GM12892 (cell line): ENCODE data around the gene KCNJ4.
"Not testable (repeated sequence)": the region's sequence is repeated elsewhere in the genome, so short reads cannot be mapped to it uniquely, and the experiment has no call there.

Source experiments
- DNase-seq: peaks from one replicate; pipeline ENCODE4 v3.0.0; 2011; ENCODE audit not compliant: insufficient read length
- FAIRE-seq: peaks from 2 replicates; lab custom pipeline; 2011; peaks lifted over from hg19 to GRCh38; lab: Jason Lieb, UNC
- POLR2A ChIP-seq: IDR thresholded peaks from 2 replicates; pipeline ENCODE4 v1.6.1; 2011; ENCODE audit warnings: low read depth, low read length, control low read depth
- POLR2AphosphoS5 ChIP-seq: IDR thresholded peaks from 2 replicates; pipeline ENCODE4 v1.6.1; 2011; ENCODE audit warnings: low read depth, low read length, control low read depth
- TAF1 ChIP-seq: IDR thresholded peaks from 2 replicates; pipeline ENCODE4 v1.6.1; 2011; ENCODE audit warnings: low read depth, mild to moderate bottlenecking, control low read depth, low read length, borderline replicate concordance

KCNJ4 gene

DNA sequence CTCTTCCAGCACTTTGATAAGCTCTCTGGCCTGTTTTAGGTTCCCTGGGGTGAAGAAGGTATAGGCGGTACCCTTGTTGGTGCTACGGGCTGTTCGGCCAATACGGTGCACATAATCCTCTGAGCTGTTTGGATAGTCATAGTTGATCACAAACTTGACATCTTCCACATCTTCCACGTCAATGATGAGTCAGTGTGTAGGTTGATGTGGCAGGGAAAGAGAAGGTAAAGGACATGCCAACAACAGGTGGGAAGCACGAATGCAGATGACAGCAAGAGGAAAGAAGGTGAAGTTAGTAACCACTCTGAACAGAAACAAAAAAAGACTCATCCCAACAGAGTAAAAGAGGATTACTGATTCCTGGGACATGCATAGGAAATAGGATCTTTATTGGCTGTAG, 32.9 kb upstream of the KCNJ4 start:
- TF ChIP-seq POLR2A = no peak
- TF ChIP-seq POLR2AphosphoS5 = peak; percentile 49
- FAIRE-seq = peak; percentile 44

DNA sequence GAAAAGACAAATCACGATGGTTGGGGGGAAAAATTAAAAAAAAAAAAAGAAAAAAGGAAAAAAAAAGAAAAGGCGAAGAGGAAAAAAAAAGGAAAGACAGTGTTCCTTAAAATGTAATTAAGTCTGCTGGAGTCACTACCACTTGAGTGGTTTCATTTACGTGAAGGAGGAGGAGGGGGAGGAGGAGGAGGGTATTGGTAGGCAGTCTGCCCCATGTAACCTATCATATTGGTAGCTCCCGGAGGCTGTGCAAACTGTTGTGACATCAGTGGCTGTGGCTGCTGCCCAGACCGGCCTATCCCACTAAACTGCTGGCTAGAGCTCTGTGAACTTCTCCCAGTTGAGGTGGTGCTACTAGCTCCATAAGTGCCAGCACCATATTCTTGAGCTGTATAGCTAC, 30.8 kb upstream of the KCNJ4 start:
- no peak for FAIRE-seq
- no peak for DNase-seq
- no peak for TF ChIP-seq POLR2A
- TF ChIP-seq POLR2AphosphoS5 = peak; percentile 49; the same call in 1 of the 2 replicates

More for the DNA sequence above, 32.9 kb upstream of the KCNJ4 start:
- DNase-seq = no peak

DNA sequence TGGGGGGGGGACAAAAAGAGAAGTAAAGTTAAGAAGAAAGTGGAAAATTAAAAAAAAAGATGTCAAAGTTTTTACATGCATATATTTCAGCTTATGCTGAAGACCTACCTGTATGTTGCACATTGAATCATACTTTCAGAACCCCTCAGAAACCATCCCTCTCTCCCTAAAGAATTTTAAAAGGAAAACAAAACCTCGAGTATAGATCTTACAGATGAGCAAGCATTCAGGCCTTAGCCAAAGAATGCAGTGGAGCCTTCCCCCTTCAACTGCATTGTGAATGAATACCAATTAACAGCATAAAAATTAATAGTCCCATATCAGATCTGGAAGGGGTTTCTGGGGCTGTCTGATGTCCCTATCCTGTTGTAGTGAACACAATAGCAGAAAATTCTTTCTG, 29.2 kb upstream of the KCNJ4 start:
- FAIRE-seq (no peak), DNase-seq (no peak)
- no peak for TF ChIP-seq TAF1
- peak; percentile 50 for TF ChIP-seq POLR2A

DNA sequence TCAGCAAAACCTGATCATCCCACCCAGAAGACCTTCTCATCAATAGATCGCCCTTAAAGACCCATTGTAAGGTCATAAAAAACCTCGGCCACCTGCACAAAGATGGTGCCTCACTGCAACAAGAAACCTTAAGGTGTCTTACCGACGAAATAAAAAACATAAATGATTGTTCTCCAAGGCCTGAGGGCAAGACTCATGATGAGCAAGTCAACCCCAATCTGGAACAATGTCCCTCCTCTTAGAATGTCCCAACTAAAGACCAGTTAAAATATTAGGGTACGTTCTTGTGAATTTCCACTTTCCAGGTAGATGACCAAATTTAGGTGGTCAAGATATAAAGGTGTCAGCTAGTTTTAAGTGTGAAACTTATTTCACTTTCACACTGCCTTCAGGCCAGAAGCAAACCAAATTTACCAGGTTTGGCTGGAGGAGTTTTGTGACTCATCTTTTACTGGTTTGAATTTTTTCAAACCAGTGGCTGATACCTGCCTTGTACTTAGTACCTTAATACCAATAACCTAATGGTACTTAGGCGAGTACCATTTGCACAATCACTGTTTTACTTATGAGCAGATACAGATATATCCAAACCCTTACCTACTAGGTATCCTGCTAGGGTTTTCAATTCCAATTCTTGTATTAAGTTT, 27.8 kb upstream of the KCNJ4 start:
- no peak; the same call in 1 of the 2 replicates for TF ChIP-seq POLR2A
- TF ChIP-seq POLR2AphosphoS5 = peak; percentile 82; the same call in 1 of the 2 replicates
- FAIRE-seq (no peak), DNase-seq (no peak)

DNA sequence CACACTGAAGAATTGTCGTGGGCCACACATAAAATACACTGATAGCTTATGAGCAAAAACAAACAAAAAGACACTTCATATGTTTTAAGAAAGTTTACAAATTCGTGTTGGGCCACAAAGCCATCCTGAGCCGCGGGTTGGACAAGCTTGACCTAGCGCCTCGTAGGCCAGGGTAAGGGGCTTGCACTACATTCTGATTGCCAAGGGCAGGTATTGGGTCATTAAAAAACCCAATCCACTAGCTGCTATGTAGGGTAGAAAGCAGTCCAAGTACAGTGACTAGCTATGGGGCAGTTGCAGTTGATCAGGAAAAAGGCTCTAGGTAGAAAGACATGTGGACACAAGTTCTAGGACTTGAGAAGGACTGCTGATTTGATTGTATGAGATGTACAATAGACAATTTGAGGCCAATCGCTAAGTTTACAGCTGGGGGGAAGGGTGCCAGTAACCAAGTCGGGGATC, 26.9 kb upstream of the KCNJ4 start:
- TF ChIP-seq TAF1 (no peak), POLR2AphosphoS5 (no peak), POLR2A (peak; percentile 33; the same call in 1 of the 2 replicates)
- DNase-seq (no peak), FAIRE-seq (no peak)

DNA sequence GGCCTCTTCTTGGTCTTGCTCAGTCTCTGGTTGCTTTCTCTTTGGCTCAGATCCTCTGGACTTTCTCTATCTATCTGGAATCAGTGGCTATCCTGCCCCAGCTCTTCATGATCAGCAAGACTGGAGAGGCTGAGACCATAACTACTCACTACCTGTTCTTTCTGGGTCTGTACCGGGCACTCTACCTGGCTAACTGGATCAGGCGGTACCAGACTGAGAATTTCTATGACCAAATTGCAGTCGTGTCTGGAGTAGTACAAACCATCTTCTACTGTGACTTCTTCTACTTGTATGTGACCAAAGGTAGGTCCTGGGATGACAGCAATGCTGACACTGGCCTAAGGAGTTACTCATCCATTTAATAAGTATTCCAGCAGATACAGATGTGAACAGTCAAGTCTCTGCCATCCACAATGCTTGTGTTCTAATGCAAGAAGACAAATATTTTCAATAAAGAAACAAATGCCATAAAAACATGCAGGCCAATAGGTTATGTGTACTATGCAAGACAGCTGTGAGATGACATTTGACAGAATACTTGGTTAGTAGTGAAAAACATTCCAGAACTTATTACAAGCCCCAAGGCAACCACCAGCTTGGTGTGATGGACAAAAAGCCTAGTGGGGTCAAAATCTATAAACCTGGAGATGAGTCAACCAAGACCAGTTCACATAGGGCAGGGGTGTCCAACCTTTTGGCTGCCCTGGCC, 26.3 kb upstream of the KCNJ4 start:
- no peak; the same call in 1 of the 2 replicates for TF ChIP-seq POLR2A
- no peak for TF ChIP-seq TAF1
- TF ChIP-seq POLR2AphosphoS5 = no peak
- no peak for DNase-seq
- FAIRE-seq = no peak

DNA sequence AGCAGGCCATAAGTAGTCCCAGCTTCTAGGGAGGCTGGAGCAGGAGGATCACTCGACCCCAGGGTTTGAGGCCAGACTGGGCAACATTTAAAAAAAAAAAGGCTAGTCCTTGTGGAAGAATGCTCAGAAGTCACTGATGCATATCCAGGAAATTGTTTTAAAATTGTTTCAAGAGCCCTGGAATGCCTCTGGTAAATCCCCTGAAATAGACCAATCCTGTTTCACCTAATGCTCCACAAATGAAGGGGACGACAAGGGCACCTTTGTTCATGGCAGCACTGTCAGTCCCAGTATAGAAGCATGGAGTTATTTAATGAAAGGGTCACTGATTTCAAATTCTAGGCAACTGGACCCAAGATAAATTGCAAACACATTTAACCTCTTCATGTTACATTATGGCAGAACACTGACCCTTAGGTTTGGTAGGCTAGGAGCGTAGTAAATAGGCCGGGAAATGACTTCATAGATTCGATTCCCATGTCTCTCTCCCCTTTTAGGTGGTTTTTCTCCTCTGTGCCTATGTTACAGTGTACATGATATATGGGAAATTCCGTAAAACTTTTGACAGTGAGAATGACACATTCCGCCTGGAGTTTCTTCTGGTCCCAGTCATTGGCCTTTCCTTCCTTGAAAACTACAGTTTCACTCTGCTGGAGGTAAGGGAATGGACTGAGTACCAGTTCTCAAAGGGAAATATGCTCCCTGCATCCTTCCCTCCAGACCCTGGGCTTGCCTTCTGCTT, 24.3 kb upstream of the KCNJ4 start:
- no peak for DNase-seq
- TF ChIP-seq TAF1 (no peak), POLR2AphosphoS5 (no peak), POLR2A (no peak)
- no peak for FAIRE-seq

DNA sequence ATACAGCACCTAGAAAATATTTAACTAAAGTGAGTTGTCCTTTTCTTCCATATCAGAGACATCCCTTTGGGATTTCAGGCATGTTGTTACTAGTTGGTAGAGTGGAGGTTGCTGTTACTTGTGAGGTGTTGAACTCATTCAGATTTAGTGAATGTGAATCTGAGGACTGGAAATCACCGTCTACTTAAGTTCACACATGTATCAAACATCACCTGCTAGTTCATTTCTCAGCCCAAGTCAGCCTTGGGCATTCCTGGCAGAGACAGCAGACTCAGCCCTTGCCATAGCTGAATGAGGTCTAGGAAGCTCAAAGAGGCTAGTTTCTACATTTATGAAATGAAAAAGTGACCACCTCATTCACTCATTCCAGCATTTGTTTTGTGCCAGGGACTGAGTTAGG, 22.6 kb upstream of the KCNJ4 start:
- DNase-seq (no peak), FAIRE-seq (peak; percentile 14)
- no peak for TF ChIP-seq POLR2AphosphoS5
- no peak for TF ChIP-seq POLR2A
- no peak for TF ChIP-seq TAF1

DNA sequence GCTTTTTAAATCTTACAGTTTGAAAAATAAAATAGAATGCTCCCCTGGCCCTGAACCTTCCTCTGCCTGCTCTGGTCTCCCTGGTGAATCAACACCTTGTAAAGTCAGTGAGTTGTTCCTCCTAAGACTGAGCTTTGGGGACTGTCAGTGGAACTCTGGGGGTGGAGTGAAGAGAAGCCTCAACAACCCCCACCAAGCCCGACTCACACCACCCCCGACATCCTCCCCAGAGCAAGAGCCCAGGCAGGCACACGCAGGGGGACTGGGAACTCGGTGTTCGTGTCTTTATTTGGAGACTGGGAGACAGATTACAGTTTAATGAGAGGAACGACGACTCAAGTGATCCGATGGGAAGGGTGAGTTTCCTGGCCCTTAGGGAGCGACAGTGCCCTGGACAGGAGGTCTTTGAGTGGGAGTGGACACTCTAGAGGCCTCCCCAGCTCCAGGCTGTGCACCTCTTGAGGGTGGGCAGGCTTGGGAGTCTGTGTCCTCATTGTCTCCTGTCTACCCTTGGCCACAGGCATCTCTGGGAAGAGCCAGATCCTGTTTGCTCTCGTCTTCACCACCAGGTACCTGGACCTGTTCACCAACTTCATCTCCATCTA, 19.1 kb upstream of the KCNJ4 start:
- FAIRE-seq = no peak
- no peak for DNase-seq
- TF ChIP-seq TAF1 (no peak), POLR2AphosphoS5 (no peak), POLR2A (no peak)

DNA sequence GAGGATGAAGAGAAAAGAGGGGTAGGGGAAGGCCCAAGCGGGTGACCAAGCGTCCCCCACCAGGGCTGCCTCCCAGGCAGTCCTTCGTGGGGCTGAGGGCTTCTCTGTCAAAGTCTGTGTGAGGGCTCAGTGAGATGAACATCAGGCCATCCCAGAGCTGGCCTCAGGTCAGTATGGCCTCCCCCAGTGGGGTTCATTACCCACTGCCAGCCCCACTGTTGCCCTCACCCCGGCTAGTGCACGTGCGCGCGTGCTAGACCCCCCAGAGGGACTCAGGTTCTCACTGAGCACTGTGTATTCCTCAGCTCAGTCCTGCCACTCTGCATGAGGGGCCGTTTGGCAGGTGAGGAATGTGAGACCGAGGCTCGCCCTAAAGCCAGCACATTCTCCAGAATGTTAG, 16.2 kb upstream of the KCNJ4 start:
- FAIRE-seq = no peak
- DNase-seq = no peak
- no peak for TF ChIP-seq POLR2A
- TF ChIP-seq POLR2AphosphoS5 = no peak
- TF ChIP-seq TAF1 = no peak

DNA sequence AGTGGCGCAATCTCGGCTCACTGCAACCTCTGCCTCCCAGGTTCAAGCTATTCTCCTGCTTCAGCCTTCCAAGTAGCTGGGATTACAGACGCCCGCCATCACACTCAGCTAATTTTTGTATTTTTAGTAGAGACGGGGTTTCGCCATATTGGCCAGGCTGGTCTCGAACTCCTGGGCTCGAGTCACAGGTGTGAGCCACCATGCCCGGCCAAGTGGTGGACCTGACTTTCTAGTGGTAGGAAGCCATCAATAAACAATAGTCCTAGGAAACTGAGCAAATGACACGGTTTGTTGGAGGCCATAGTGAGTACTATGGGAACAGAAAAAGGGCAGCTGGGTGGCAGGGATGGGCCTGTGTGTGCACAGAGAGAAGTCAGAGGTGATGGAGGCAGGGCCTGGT, 15.2 kb upstream of the KCNJ4 start:
- not testable (repeated sequence) for FAIRE-seq, DNase-seq
